AML-193 (cell line): ENCODE results near the gene LEKR1.
"Not testable (repeated sequence)": the region's sequence is repeated elsewhere in the genome, so short reads cannot be mapped to it uniquely, and the experiment has no call there.

Source experiments
- DNase-seq, 2 experiments: peaks; one replicate each; lab custom pipeline; 2025; lab: John Stamatoyannopoulos, UW

The LEKR1 gene

GRCh38 chr3:156906275-156906674, 80.1 kb downstream of the LEKR1 start:
- DNase-seq, result no peak

GRCh38 chr3:156908398-156908797, 82.2 kb downstream of the LEKR1 start:
- no peak for DNase-seq

- no peak for DNase-seq
Observed at GRCh38 chr3:156910022-156910421, 83.9 kb downstream of the LEKR1 start.

- not testable (repeated sequence) for DNase-seq
Observed at GRCh38 chr3:156910831-156911230, 84.7 kb downstream of the LEKR1 start.

- not testable (repeated sequence) for DNase-seq
Observed at GRCh38 chr3:156914300-156914699, 88.1 kb downstream of the LEKR1 start.

- no peak for DNase-seq
Observed at GRCh38 chr3:156915372-156915771, 89.2 kb downstream of the LEKR1 start.

GRCh38 chr3:156918746-156919145, 92.6 kb downstream of the LEKR1 start:
- DNase-seq, result no peak

- no peak for DNase-seq
Observed at GRCh38 chr3:156919818-156920217, 93.7 kb downstream of the LEKR1 start.

- DNase-seq, result no peak
Observed at GRCh38 chr3:156920399-156920798, 94.2 kb downstream of the LEKR1 start.

GRCh38 chr3:156923349-156923748, 97.2 kb downstream of the LEKR1 start:
- no peak for DNase-seq

- DNase-seq, result no peak
Observed at GRCh38 chr3:156938724-156939123, 112.6 kb downstream of the LEKR1 start.

GRCh38 chr3:156939315-156939714, 113.2 kb downstream of the LEKR1 start:
- no peak for DNase-seq

GRCh38 chr3:156941311-156941710, 115.2 kb downstream of the LEKR1 start:
- no peak for DNase-seq

- DNase-seq, result no peak
Observed at GRCh38 chr3:156948402-156949210, 122.5 kb downstream of the LEKR1 start.

- DNase-seq, result no peak
Observed at GRCh38 chr3:156952011-156952410, 125.9 kb downstream of the LEKR1 start.

GRCh38 chr3:156957715-156958114, 131.6 kb downstream of the LEKR1 start:
- no peak for DNase-seq

- DNase-seq, result no peak
Observed at GRCh38 chr3:156963096-156963495, 136.9 kb downstream of the LEKR1 start.

- no peak for DNase-seq
Observed at GRCh38 chr3:156964577-156964976, 138.4 kb downstream of the LEKR1 start.

GRCh38 chr3:156966349-156966748, 140.2 kb downstream of the LEKR1 start:
- DNase-seq, result not testable (repeated sequence)

GRCh38 chr3:156973954-156974353, 147.8 kb downstream of the LEKR1 start:
- DNase-seq, result no peak

- DNase-seq, result no peak
Observed at GRCh38 chr3:156974931-156975330, 148.8 kb downstream of the LEKR1 start.

GRCh38 chr3:156975721-156976120, 149.6 kb downstream of the LEKR1 start:
- no peak for DNase-seq

- DNase-seq, result no peak
Observed at GRCh38 chr3:156976933-156977332, 150.8 kb downstream of the LEKR1 start.

GRCh38 chr3:156978481-156978961, 152.4 kb downstream of the LEKR1 start:
- DNase-seq, result no peak
